RWPE2 (cell line): ENCODE results near the gene STN1.
A peak's percentile ranks its signal among the peaks of the same experiment; 100 is the strongest.

Source experiments
- ATAC-seq: fragments of 200-7000 bp; cut with Tn5 transposase; 3 replicates; pipeline ENCODE4 v1.9.1; 2021; ENCODE audit warnings: low read depth
- DNase-seq: peaks from one replicate; pipeline ENCODE4 v3.0.0-alpha.2; 2020; ENCODE audit warnings: low spot score
- H3K27ac ChIP-seq: fragments of 450-650 bp; 2 replicates; pipeline ENCODE4 v1.5.1; 2017; ENCODE audit warnings: mild to moderate bottlenecking; ENCODE audit not compliant: poor library complexity, severe bottlenecking
- H3K27me3 ChIP-seq: fragments of 250-450 bp; sonication (Bioruptor Pico); 2 replicates; pipeline ENCODE4 v1.5.1; 2021; ENCODE audit warnings: mild to moderate bottlenecking, moderate library complexity; ENCODE audit not compliant: insufficient read depth, poor library complexity, severe bottlenecking
- H3K36me3 ChIP-seq: fragments of 250-450 bp; sonication (Bioruptor Pico); 2 replicates; pipeline ENCODE4 v1.5.1; 2020; ENCODE audit warnings: low read depth, mild to moderate bottlenecking, moderate library complexity
- H3K4me1 ChIP-seq: fragments of 250-450 bp; sonication (Bioruptor Pico); 2 replicates; pipeline ENCODE4 v1.5.1; 2021; ENCODE audit warnings: mild to moderate bottlenecking, moderate library complexity; ENCODE audit not compliant: insufficient read depth, poor library complexity, severe bottlenecking
- H3K4me3 ChIP-seq: fragments of 250-450 bp; sonication (Bioruptor Pico); 2 replicates; pipeline ENCODE4 v1.5.1; 2021; ENCODE audit warnings: mild to moderate bottlenecking, moderate library complexity; ENCODE audit not compliant: severe bottlenecking
- H3K9me3 ChIP-seq: fragments of 250-450 bp; sonication (Bioruptor Pico); 2 replicates; pipeline ENCODE4 v1.5.1; 2021; ENCODE audit warnings: mild to moderate bottlenecking, moderate library complexity; ENCODE audit not compliant: severe bottlenecking
- CTCF ChIP-seq: fragments of 450-650 bp; IDR thresholded peaks from one replicate; pipeline ENCODE4 v1.5.1; 2017; ENCODE audit warnings: mild to moderate bottlenecking, moderate library complexity; ENCODE audit not compliant: poor library complexity, severe bottlenecking

The STN1 gene

DNA sequence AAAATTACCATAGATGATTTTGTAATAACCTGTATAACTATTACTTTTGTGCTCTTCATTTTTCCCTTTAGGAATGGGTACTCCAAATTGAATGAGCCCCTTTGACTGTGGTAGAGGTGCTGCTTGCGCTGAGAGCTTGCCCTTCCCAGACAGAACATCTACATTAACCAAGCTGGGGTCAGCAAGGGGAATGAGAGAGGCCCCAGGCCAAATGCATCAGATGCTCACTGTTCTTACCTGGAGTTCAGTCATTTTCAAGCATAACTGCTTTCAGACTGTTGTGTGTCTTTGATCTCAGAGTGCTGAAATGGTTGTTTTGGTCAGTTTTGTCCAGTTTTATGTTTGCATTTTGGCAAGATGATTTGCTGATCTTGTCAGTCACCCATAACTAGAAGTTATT is 7.6 kb upstream of the STN1 start:
- H3K9me3 ChIP-seq: no peaks in the 10 kb centered on the region
- H3K27ac ChIP-seq: no peak overlapping the region
- no peak for ATAC-seq

GRCh38 chr10:103923502-103923901 is 5.5 kb upstream of the STN1 start:
- H3K27ac ChIP-seq: no peak overlapping the region
- H3K27me3 ChIP-seq: no peaks in the 10 kb centered on the region
- ATAC-seq: 0 out of 3 replicates have a peak, but pooled peaks have one; percentile 36
- no peak for DNase-seq
- H3K4me3 ChIP-seq: no peak overlapping the region
- H3K9me3 ChIP-seq: no peaks in the 10 kb centered on the region
- no peaks in the 10 kb centered on the region for H3K36me3 ChIP-seq
- peaks cover 5% of the 10 kb centered on the region for H3K4me1 ChIP-seq
- TF ChIP-seq CTCF: no peak

More for the DNA sequence above, 7.6 kb upstream of the STN1 start:
- H3K4me3 ChIP-seq: no peak overlapping the region
- no peaks in the 10 kb centered on the region for H3K27me3 ChIP-seq
- no peaks in the 10 kb centered on the region for H3K36me3 ChIP-seq
- no peaks in the 10 kb centered on the region for H3K4me1 ChIP-seq
- TF ChIP-seq CTCF: no peak
- no peak for DNase-seq

GRCh38 chr10:103922659-103923058 is 4.7 kb upstream of the STN1 start:
- H3K36me3 ChIP-seq: no peaks in the 10 kb centered on the region
- no peak for TF ChIP-seq CTCF
- H3K27ac ChIP-seq: no peak overlapping the region
- no peak for DNase-seq
- H3K4me1 ChIP-seq: peaks cover 6% of the 10 kb centered on the region
- H3K27me3 ChIP-seq: no peaks in the 10 kb centered on the region
- no peaks in the 10 kb centered on the region for H3K9me3 ChIP-seq
- no peak overlapping the region for H3K4me3 ChIP-seq
- ATAC-seq: no peak

DNA sequence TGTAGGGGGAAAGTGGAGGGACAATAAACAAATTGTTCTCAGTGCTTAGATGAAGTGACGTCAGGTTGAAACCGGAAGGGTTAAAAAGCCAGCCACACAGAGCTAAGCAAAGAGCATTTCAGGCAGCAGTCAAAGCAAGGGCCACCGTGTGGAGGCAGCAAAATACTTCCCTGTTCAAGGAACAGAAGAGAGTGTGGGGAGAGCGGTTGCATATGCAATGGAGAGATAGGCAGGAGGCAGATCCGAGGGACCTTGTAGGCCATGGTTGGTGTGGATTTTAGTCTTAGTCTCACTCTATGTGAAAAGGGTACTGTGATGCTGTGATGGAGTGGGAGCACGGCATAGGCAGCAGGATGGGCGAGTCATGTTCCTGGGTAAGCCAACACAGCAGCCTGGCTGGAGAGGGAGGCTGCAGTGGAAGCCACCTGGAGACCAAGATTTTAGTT is 3.8 kb upstream of the STN1 start:
- H3K36me3 ChIP-seq: no peaks in the 10 kb centered on the region
- no peak overlapping the region for H3K27ac ChIP-seq
- no peak overlapping the region for H3K4me3 ChIP-seq
- ATAC-seq (no peak), DNase-seq (no peak)
- H3K27me3 ChIP-seq: no peaks in the 10 kb centered on the region
- peaks cover 8% of the 10 kb centered on the region for H3K4me1 ChIP-seq
- no peaks in the 10 kb centered on the region for H3K9me3 ChIP-seq
- TF ChIP-seq CTCF: no peak

DNA sequence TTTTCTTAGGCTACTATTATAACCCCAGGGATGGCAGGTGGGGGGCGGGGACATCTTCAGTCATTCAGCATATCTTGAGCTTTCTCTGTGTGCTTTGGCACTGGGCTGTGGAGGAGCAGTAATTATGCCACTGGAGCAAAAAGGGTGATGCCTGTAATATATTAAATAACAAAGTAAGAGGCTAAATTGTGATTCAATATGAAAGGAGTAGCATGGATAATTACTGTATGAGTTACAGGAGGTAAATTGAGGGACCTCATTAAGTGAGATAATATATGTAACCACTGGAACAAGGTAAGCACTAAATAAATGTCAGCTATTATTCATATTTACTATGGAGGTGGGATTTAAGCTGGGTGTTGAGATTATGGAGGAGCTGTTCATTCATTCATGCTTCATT is 3.3 kb upstream of the STN1 start:
- DNase-seq: no peak
- no peaks in the 10 kb centered on the region for H3K9me3 ChIP-seq
- H3K4me3 ChIP-seq: no peak overlapping the region
- peaks cover 13% of the 10 kb centered on the region for H3K4me1 ChIP-seq
- no peak overlapping the region for H3K27ac ChIP-seq
- no peak for ATAC-seq
- no peak for TF ChIP-seq CTCF
- peaks cover under 1% of the 10 kb centered on the region for H3K36me3 ChIP-seq
- no peaks in the 10 kb centered on the region for H3K27me3 ChIP-seq
